ENCODE measurements around the gene NCK1. TPM values are rescaled to one million over a fixed set of nuclear protein-coding genes. Genes with fewer than 3 reads are reported as not detected.

Gene NCK1
- total RNA-seq, 2 experiments from 2014 or later, result 24.9 to 38.1 TPM

- Histone ChIP-seq H3K9me3 (ENCODE audit: low read length) (no peaks in the 10 kb centered on the region), H3K79me2 (ENCODE audit: insufficient read depth, low read depth, low read length) (no peaks in the 10 kb centered on the region), H2AFZ (ENCODE audit: low read length) (no peak overlapping the region), H3K4me1 (ENCODE audit: insufficient read depth, low read length, poor library complexity, severe bottlenecking) (no peaks in the 10 kb centered on the region), H3K9me2 (ENCODE audit: insufficient read depth, low read length) (no peaks in the 10 kb centered on the region), H4K20me1 (ENCODE audit: insufficient read depth, low read length) (no peaks in the 10 kb centered on the region), H3K36me3 (ENCODE audit: insufficient read depth, low read length) (no peaks in the 10 kb centered on the region), H3K27ac (ENCODE audit: low read depth, low read length, poor library complexity, severe bottlenecking) (no peak overlapping the region), H3K4me3 (ENCODE audit: low read depth, low read length, poor library complexity, severe bottlenecking) (no peak overlapping the region), H3K4me2 (ENCODE audit: low read length) (no peak overlapping the region)
- DNase-seq (ENCODE audit: low spot score), result no peak
- ChIA-PET POLR2A (interaction anchor here (0.6 kb wide), 1 partner anchor 51 kb away, joined by 3 read pairs; no protein-coding TSS in a partner anchor), CTCF (ENCODE audit: unreplicated experiment) (no interaction called here)
- TF ChIP-seq CTCF (conservative IDR thresholded peaks at IDR 0.05; ENCODE audit: low read length) (no peak), EZH2phosphoT487 (IDR thresholded peaks at IDR 0.05; ENCODE audit: borderline replicate concordance, low read depth, low read length) (no peak)
- no TSS peak for BruUV-seq (replicated peaks)
- intact Hi-C loops (cut with micrococcal nuclease; ENCODE audit: unreplicated experiment), result no loop called here
Observed at GRCh38 chr3:136973352-136973751, 111.3 kb downstream of the NCK1 start.

- no peak overlapping the region for H2AFZ ChIP-seq (ENCODE audit: low read length)
- intact Hi-C loops (cut with micrococcal nuclease; ENCODE audit: unreplicated experiment), result no loop called here
- H3K36me3 ChIP-seq (ENCODE audit: insufficient read depth, low read length), result no peaks in the 10 kb centered on the region
- H3K4me1 ChIP-seq (ENCODE audit: insufficient read depth, low read length, poor library complexity, severe bottlenecking), result no peaks in the 10 kb centered on the region
- TF ChIP-seq CTCF (conservative IDR thresholded peaks at IDR 0.05; ENCODE audit: low read length) (no peak), EZH2phosphoT487 (IDR thresholded peaks at IDR 0.05; ENCODE audit: borderline replicate concordance, low read depth, low read length) (no peak)
- no peak overlapping the region for H3K27ac ChIP-seq (ENCODE audit: low read depth, low read length, poor library complexity, severe bottlenecking)
- no peaks in the 10 kb centered on the region for H3K79me2 ChIP-seq (ENCODE audit: insufficient read depth, low read depth, low read length)
- DNase-seq (ENCODE audit: low spot score), result peak; percentile 18
- no TSS peak for BruUV-seq (replicated peaks)
- ChIA-PET CTCF (ENCODE audit: unreplicated experiment) (no interaction called here), POLR2A (no interaction called here)
- H3K4me3 ChIP-seq (ENCODE audit: low read depth, low read length, poor library complexity, severe bottlenecking), result no peak overlapping the region
- no peaks in the 10 kb centered on the region for H3K9me3 ChIP-seq (ENCODE audit: low read length)
- H4K20me1 ChIP-seq (ENCODE audit: insufficient read depth, low read length), result no peaks in the 10 kb centered on the region
- no peak overlapping the region for H3K4me2 ChIP-seq (ENCODE audit: low read length)
- H3K9me2 ChIP-seq (ENCODE audit: insufficient read depth, low read length), result no peaks in the 10 kb centered on the region
Observed at GRCh38 chr3:136974670-136975069, 112.7 kb downstream of the NCK1 start.

- Histone ChIP-seq H4K20me1 (ENCODE audit: insufficient read depth, low read length) (no peaks in the 10 kb centered on the region), H3K4me1 (ENCODE audit: insufficient read depth, low read length, poor library complexity, severe bottlenecking) (no peaks in the 10 kb centered on the region), H3K79me2 (ENCODE audit: insufficient read depth, low read depth, low read length) (no peaks in the 10 kb centered on the region), H3K4me2 (ENCODE audit: low read length) (no peak overlapping the region), H2AFZ (ENCODE audit: low read length) (no peak overlapping the region), H3K9me2 (ENCODE audit: insufficient read depth, low read length) (no peaks in the 10 kb centered on the region), H3K27ac (ENCODE audit: low read depth, low read length, poor library complexity, severe bottlenecking) (no peak overlapping the region), H3K4me3 (ENCODE audit: low read depth, low read length, poor library complexity, severe bottlenecking) (no peak overlapping the region), H3K9me3 (ENCODE audit: low read length) (no peaks in the 10 kb centered on the region), H3K36me3 (ENCODE audit: insufficient read depth, low read length) (no peaks in the 10 kb centered on the region)
- TF ChIP-seq EZH2phosphoT487 (IDR thresholded peaks at IDR 0.05; ENCODE audit: borderline replicate concordance, low read depth, low read length) (no peak), CTCF (conservative IDR thresholded peaks at IDR 0.05; ENCODE audit: low read length) (no peak)
- ChIA-PET POLR2A (interaction anchor here (0.6 kb wide), 1 partner anchor 250 kb away, joined by 3 read pairs; no protein-coding TSS in a partner anchor), CTCF (ENCODE audit: unreplicated experiment) (no interaction called here)
- DNase-seq (ENCODE audit: low spot score), result no peak
- BruUV-seq (replicated peaks), result no TSS peak
- intact Hi-C loops (cut with micrococcal nuclease; ENCODE audit: unreplicated experiment), result no loop called here
Observed at GRCh38 chr3:136979204-136979603, 117.2 kb downstream of the NCK1 start.

Data from OCI-LY7 (cell line).